ENCODE data around the gene OVAAL.
"Not testable (repeated sequence)": the region's sequence is repeated elsewhere in the genome, so short reads cannot be mapped to it uniquely, and the experiment has no call there.

The OVAAL gene

GRCh38 chr1:180551997-180552396 is 6.8 kb upstream of the OVAAL start:
- Histone ChIP-seq H3K27me3 (no peaks in the 10 kb centered on the region), H3K4me2 (no peak overlapping the region), H3K9ac (no peak overlapping the region), H4K20me1 (no peaks in the 10 kb centered on the region), H3K4me3 (no peak overlapping the region), H3K4me1 (peaks cover 12% of the 10 kb centered on the region), H3K27ac (no peak overlapping the region), H3K36me3 (no peaks in the 10 kb centered on the region), H3K9me3 (no peaks in the 10 kb centered on the region)
- TF ChIP-seq Cebpa-rat (IDR thresholded peaks at IDR 0.05), result no peak

DNA sequence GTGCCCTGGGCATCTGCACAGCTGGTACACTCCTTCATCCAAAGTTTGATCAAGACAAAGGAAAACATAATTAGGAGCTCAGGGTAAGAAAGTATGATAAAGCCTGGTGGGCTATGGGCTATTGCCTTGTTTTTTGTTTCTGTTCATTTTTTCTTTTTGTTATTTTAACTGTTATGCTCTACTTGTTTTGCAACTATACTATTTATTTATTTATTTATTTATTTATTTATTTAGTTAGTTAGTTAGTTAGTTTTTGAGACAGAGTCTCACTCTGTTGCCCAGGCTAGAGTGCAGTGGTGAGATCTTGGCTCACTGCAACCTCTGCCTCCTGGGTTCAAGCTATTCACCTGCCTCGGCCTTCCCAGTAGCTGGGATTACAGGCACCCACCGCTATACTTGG is 5.7 kb upstream of the OVAAL start:
- not testable (repeated sequence) for H3K27ac ChIP-seq, H3K4me3 ChIP-seq, H3K36me3 ChIP-seq, H3K9ac ChIP-seq, H3K4me2 ChIP-seq, H4K20me1 ChIP-seq, H3K27me3 ChIP-seq, H3K9me3 ChIP-seq
- H3K4me1 ChIP-seq, result peaks cover 12% of the 10 kb centered on the region

DNA sequence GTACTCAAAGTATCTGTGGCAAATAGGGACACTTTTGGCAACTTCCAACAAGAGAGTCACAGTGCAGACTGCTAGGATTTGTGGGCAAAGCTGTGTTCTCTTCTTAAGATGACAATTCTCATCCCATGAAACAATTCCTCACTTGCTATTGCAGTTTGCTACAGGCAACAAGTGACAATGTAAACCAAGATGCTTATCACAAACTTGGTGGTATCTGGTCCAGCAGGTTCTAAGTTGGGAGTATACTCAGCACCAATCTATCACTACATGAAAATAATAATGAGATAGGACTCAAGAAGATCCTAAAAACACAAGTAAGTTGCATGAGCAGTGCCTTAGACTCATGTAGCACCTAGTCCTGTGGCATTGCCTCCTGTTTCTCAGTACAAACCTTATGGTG is 3.4 kb upstream of the OVAAL start:
- Histone ChIP-seq H3K27me3 (no peaks in the 10 kb centered on the region), H3K9ac (no peak overlapping the region), H3K4me1 (no peaks in the 10 kb centered on the region), H3K27ac (no peak overlapping the region), H3K9me3 (peaks cover 9% of the 10 kb centered on the region), H4K20me1 (no peaks in the 10 kb centered on the region), H3K36me3 (no peaks in the 10 kb centered on the region), H3K4me2 (no peak overlapping the region), H3K4me3 (no peak overlapping the region)
- no peak for TF ChIP-seq Cebpa-rat (IDR thresholded peaks at IDR 0.05)

GRCh38 chr1:180560200-180560867 is 1.6 kb downstream of the OVAAL start:
- TF ChIP-seq Cebpa-rat (IDR thresholded peaks at IDR 0.05), result no peak
- Histone ChIP-seq H3K27ac (no peak overlapping the region), H3K9me3 (peaks cover 9% of the 10 kb centered on the region), H3K4me1 (no peaks in the 10 kb centered on the region), H3K27me3 (no peaks in the 10 kb centered on the region), H3K4me2 (no peak overlapping the region), H3K36me3 (no peaks in the 10 kb centered on the region), H3K9ac (no peak overlapping the region), H4K20me1 (no peaks in the 10 kb centered on the region), H3K4me3 (no peak overlapping the region)

DNA sequence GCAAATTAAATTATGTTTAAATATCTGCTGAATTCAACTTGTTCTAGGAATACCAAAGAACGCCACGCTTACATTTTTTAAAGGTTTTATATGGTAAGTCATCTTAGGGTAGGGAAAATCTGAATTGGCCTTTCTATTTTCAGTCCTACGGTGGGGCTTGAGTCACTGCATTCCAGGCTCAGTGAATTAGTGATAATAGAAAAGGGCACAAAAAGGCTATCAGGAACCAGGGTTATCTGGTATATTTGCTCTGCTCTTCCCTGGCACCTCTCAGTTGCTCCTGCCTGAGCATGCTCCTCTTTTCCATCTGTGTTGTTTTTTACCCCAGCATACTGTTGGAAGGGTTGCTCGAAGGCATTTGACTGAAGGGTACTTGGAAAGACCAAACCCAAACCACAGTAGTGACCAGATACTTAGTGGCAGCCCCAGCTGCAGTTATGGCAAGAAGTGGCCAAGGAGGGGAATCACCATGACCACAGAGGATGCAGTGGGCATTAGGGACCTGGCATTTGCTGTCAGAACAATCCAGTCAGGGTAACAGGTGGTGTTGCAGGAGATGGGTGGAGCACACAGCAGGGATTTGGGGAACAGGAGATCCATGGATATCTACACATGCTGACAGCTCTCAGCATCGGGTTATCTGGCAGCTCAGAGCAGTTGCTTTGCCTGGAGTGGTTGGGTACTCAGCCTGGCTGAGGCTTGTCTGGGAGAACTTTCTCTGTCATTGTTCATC is 2.3 kb downstream of the OVAAL start:
- no peaks in the 10 kb centered on the region for H3K4me1 ChIP-seq
- no peaks in the 10 kb centered on the region for H4K20me1 ChIP-seq
- no peaks in the 10 kb centered on the region for H3K27me3 ChIP-seq
- H3K4me2 ChIP-seq, result no peak overlapping the region
- peaks cover 9% of the 10 kb centered on the region for H3K9me3 ChIP-seq
- no peak for TF ChIP-seq Cebpa-rat (IDR thresholded peaks at IDR 0.05)
- no peak overlapping the region for H3K4me3 ChIP-seq
- no peak overlapping the region for H3K9ac ChIP-seq
- no peaks in the 10 kb centered on the region for H3K36me3 ChIP-seq
- H3K27ac ChIP-seq, result no peak overlapping the region

DNA sequence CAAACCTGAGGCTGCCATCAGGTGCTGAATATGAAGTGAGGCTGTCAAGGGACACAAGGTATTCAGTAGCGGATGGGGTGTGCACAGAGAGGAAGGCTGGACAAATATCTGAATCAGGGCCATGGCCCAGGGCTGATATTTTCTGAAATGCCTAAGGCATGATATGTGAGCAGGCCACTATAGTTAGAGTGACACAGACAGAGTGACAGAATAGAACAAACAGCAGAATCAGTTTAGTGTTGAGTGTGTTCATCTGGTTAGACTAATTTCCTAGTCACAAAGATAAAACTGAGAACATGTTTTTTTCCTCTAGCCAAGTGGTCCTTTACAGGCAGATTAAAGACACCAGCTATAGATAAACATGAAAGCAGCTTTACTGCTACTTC is 3.9 kb downstream of the OVAAL start:
- H4K20me1 ChIP-seq, result no peaks in the 10 kb centered on the region
- H3K9ac ChIP-seq, result no peak overlapping the region

GRCh38 chr1:180563026-180563827 is 4.5 kb downstream of the OVAAL start:
- Histone ChIP-seq H3K4me2 (no peak overlapping the region), H3K27ac (no peak overlapping the region), H3K36me3 (no peaks in the 10 kb centered on the region), H3K4me1 (no peaks in the 10 kb centered on the region), H3K27me3 (no peaks in the 10 kb centered on the region), H4K20me1 (no peaks in the 10 kb centered on the region), H3K9ac (no peak overlapping the region), H3K4me3 (no peak overlapping the region), H3K9me3 (peaks cover 9% of the 10 kb centered on the region)
- no peak for TF ChIP-seq Cebpa-rat (IDR thresholded peaks at IDR 0.05)

More for the DNA sequence above, 3.9 kb downstream of the OVAAL start:
- Histone ChIP-seq H3K27ac (no peak overlapping the region), H3K4me2 (no peak overlapping the region), H3K9me3 (peaks cover 9% of the 10 kb centered on the region), H3K4me3 (no peak overlapping the region), H3K4me1 (no peaks in the 10 kb centered on the region), H3K36me3 (no peaks in the 10 kb centered on the region), H3K27me3 (no peaks in the 10 kb centered on the region)
- no peak for TF ChIP-seq Cebpa-rat (IDR thresholded peaks at IDR 0.05)

DNA sequence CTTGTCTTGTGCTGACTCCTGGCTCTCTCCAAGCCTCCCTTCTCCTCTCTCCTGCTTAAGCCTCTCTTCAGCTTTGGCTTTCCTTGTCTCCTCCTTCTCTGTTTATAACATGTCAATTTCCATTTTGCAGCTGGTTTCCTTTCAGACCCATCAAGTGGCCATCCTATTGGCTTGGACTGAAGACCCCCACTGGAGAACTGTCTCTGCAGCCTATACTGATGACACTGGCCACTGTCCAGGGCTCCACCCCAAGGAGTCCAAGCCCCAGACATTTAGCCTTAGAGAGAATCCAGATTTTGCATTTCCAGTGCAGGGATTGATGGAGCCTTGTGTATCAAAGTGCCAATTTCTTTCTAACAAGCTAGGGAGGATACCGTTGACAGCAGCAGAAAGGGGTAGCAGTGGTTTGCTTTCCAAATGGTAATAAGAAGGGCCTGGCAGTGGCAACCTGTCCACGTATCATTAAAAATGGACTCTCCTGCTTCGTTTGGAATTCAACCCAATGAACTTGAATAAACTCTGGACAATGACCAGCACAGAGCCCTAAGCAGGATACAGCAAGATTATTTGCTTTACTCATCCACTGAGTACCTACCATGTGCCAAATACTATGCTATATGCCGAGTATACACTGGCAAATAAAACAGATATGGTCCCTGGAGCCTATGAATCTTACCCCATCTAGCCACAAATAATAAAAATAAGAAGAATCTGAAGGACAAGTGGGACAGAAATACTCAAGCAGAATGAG is 6.5 kb downstream of the OVAAL start:
- Histone ChIP-seq H3K4me3 (no peak overlapping the region), H3K9me3 (no peaks in the 10 kb centered on the region), H4K20me1 (no peaks in the 10 kb centered on the region), H3K4me2 (no peak overlapping the region), H3K4me1 (no peaks in the 10 kb centered on the region), H3K27me3 (no peaks in the 10 kb centered on the region), H3K27ac (no peak overlapping the region), H3K9ac (no peak overlapping the region), H3K36me3 (no peaks in the 10 kb centered on the region)
- no peak for TF ChIP-seq Cebpa-rat (IDR thresholded peaks at IDR 0.05)

DNA sequence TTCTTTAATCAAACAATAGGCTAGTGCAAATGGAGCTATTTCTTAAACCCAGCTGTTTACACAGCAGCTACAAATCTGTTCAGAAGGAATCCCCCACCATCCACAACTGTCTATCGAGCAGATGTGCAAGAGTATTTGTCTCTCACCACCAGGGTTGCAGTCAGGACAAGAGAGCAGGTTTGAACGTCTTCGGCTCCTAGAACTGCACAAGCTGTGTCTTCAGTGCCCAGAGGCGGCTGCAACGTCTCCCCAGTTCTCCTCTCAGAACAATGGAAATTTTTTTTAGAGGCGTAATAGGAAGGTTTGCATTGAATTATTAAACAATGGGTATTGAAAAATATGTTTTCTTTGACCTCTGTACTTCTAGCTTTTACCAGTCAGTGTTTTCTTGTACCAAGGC is 7.3 kb downstream of the OVAAL start:
- Histone ChIP-seq H3K9ac (no peak overlapping the region), H3K4me2 (no peak overlapping the region), H3K27ac (no peak overlapping the region), H3K4me3 (no peak overlapping the region), H3K4me1 (no peaks in the 10 kb centered on the region), H3K36me3 (no peaks in the 10 kb centered on the region), H4K20me1 (no peaks in the 10 kb centered on the region), H3K9me3 (no peaks in the 10 kb centered on the region), H3K27me3 (no peaks in the 10 kb centered on the region)
- no peak for TF ChIP-seq Cebpa-rat (IDR thresholded peaks at IDR 0.05)
